ENCODE results near the gene REXO4.

The REXO4 gene

DNA sequence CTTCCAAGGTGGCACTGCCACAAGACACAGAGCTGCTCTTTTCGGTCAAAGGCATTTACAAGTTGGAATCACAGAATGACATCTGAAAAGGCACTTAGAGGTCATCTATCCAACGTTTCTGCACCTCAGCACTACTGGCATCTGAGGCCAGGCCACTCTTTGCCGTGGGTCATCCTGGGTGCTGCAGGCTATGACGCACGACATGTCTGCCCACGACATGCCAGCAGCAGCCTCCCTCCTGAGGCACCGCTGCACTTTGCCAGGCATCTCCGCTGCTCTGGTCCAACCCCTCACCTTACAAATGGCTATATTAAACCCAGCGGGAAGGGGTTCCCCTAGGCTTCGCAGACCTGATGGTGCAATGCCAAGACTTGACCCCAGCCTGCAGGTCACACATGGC, 50.0 kb downstream of the REXO4 start:
- no peak for DNase-seq (ENCODE audit: low read depth)

DNA sequence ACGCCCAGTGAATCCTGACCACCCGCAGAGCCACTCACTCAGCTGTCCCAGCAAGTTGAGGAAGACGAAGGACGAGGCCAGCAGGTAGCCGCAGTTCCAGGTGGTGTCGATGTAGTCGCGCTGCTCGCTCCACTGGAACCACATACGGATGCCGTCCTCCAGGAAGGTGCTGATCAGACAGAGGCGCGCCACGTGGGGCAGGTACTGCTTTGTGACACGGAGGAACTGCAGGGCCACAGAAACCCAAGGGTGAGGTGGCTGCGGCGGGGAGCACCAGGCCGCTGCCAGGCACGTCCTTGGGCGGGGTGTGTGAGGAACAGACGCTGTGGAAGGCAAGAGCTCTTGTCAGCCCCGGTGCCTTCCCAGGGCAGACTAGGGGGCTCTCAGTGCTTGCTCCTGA, 50.6 kb downstream of the REXO4 start:
- DNase-seq (ENCODE audit: low read depth), result no peak

DNA sequence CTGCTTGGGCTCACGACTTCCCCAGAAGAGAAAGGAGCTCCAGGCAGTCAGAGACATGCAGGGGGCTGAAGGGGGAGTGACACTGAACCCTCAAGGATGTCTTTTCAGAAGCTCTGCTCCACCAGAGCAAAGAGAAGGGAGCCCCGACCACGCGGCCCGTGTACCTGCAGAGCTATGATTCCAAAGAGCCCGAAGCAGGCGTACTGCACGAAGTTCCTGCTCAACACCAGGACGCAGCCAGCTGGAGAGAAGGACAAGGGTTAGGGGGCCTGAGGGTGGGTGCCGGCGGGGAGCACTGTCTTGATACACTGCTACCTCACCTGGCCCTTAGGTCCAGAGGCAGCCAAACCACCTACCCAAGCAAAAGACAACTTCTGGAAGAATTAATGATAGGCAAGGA, 51.4 kb downstream of the REXO4 start:
- no peak for DNase-seq (ENCODE audit: low read depth)

DNA sequence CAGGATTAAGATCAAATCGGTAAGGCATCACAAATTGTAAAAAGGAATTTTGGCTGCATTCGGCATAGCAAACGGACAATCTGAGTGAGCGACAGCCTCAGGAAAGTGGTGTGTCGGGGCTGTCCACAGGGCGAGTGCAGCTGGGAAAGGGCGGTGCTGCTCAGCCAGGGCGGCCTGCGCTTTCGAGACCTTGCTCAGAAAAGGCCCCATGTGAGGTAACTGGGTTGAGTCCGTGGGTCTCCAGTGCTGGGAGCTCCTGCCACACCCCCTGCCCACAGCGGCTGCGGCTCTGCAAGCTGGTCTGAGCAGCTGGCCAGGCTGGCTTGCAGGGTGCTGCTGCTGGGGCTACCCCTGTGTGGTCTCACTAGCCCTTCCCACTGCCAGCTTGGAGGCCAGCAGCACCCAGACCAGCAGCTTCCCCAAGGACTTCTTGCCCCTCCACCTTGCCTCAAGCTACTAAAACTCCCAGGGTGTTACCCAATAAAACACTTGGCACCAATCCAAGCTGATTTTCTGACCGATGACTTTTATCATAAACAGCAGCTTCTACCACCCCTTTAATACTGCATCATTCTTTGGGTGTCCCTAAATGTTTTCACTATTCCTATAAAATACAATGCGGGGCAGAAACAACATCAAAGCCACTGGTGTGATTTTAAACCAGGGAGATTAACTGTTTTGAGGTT, 55.3 kb downstream of the REXO4 start:
- DNase-seq (ENCODE audit: low read depth), result no peak

DNA sequence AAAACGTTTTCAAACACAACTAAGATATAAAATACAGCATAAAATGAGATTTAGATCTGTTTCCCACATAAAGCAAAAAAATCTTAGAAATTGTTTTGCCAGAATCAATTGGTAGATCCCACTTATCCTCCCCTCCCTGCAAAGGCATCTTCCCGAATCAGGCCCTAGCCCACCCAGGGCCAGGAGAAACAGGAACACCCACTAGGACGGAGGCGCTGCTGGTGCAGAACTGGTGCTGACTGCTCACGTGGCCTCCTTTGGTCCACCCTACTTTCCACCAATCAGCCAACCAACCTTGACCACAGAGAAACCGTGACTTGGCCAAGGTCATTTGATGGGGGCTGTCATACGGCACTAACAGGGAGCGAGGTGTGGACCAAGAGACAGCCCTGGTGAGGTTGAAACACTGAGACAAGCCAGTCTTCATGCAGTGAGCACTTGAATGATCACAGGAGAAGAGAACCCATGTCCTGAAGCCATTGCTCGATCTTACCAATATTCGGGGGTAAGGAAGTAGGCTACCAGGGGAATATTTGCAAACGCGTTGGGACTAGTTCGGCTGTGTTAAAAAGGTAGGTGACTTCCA, 56.2 kb downstream of the REXO4 start:
- DNase-seq (ENCODE audit: low read depth), result no peak

DNA sequence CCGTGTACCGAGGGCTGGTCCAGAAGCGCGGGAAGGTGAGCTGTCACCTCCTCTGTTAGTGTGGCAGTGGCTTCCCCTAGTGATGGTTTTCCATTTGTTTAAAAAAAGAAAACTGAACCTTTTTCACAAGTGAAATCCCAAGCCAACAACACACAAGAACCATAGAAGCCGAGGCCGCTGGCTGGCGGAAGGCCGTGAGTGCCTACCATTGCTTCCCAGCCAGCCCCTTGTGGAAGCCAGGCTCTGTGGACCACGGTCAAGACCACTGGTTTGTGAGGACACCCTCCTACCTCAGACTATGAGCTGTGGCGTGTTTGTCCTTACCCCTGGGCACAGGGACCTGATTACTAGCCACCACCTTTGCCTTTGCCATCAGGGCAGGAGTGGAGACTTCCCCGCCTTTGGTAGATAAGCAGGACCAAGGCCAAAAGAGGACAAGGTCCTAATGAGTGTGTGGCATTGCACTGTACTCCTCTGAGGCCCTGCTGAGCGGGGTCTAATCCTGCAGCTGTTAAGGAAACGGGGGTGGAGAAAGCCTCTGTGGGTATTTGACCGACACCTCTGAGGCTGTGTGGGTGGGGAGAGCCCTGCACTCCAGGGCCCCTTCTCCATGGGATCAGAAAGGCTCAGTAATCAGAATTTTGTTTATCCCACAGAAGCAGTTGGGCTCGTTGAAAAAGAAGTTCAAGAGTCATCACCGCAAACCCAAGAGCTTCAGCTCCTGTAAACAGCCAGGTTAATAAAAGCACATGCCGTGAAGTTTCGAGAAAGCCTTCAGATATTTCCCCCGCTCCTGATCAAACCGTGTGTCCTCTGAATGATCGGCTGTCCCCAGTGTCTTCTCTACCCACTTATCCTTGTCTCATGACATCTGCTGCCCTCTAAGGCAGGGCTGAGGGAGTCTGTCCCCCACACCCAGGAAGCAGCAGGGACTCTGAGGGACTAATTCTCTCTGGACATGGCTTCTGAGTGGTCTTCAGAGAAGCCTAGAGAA, 57.1 kb downstream of the REXO4 start:
- DNase-seq (ENCODE audit: low read depth), result no peak

DNA sequence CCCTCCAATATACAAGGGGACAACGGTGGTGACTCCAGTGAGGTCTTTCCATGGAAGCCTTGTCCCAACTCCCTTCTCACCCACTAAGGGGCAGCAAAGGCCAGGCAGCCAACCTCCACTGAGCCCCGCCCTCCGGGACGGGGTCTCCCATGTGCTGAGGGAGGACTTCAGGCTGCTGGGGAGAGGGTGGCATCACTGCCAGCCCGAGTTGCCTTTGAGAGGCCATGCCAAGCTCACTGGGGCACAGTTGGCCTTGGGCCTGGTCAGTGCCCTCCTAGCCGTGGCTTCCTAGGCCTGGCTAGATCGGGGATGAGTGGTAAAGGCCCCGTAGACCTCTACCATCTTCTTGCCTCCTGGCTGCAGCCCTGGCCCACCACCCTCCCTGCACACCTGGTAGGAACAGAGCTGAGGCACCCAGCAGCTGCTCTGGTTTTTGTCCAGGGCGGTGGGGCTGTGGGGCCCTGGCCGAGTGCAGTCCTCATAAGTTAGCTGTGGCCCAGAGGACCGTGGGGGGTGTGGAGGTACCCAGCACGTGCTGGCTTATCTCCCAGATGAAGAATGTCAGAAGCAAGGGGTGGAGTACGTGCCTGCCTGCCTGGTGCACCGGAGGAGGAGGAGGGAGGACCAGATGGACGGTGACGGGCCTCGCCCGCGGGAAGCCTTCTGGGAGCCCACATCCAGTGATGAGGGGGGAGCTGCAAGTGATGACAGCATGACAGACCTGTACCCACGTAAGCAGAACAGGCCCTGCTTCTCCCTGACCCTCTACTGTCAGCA, 58.2 kb downstream of the REXO4 start:
- DNase-seq (ENCODE audit: low read depth), result no peak

DNA sequence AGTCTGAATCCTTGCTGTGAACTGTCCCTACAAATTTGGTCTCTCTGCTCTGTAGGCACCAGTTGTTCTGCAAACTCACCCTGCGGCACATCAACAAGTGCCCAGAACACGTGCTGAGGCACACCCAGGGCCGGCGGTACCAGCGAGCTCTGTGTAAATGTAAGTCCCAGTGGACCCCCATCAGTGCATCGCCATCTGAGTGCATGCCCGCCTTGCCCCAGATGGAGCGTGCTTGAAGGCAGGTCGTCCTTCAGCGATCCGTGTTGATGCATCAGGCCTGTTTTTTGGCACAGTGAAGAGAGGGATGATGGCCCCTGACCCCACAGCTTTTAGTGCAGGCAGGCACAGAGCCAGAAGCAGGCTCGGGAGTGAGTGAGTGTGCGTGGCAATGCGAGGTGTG, 60.2 kb downstream of the REXO4 start:
- DNase-seq (ENCODE audit: low read depth), result no peak

DNA sequence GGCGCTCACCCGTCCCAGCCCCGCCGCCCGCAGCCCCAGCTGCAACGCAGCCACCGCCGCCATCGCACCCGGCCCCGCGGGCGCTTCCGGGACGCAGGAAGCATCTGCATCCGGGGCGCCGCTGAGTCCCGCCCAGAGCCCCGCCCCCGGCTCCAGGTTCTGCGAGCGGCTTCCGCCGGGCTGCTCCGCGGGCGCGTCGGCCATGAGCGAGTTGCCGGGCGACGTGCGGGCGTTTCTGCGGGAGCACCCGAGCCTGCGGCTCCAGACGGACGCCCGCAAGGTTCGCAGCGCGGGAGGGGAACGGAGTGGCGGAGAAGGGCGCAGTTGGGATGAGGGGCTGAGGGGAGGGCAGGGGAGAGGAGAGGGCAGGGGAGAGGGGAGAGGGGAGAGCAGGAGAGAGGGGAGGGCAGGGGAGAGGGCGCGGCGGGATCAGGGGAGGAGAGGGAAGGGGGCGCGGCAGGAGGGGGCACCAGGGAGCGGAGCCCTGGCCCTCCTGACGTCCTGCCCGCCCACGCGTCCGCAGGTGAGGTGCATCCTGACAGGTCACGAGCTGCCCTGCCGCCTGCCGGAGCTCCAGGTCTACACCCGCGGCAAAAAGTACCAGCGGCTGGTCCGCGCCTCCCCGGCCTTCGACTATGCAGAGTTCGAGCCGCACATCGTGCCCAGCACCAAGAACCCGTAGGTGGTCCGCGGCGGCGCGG, 61.3 kb downstream of the REXO4 start, which contains the start of the genes SURF1 and SURF2:
Gene SURF1, minus strand, starts transcription at position 97 of the 701 bp plus-strand sequence. Its CDS starts 34 bp downstream, at position 63.
Gene SURF2, plus strand, starts transcription at position 160 of the 701 bp plus-strand sequence. Its CDS starts 43 bp downstream, at position 203.
- DNase-seq (ENCODE audit: low read depth), result peak; percentile 80
